Activated CD4-positive, CD25-positive, alpha-beta regulatory T cell treated with anti-CD3 and anti-CD28 coated beads, Interleukin-2, amount 50 U/mL, for 24 hours (primary cell): ENCODE results near the gene NPNT.

Experiments
- ATAC-seq, 2 donors: fragments of 150-1000 bp; cut with Tn5 transposase; one replicate each; pipeline ENCODE4 v1.10.0; 2021; ENCODE audit warnings: mild to moderate bottlenecking in 1 of 2, moderate library complexity in 1 of 2

The NPNT gene

GRCh38 chr4:105917171-105917685, 22.0 kb downstream of the NPNT start:
- no peak for ATAC-seq

- ATAC-seq: no peak
These were observed 26.0 kb downstream of the NPNT start for GRCh38 chr4:105921301-105921700.

GRCh38 chr4:105923497-105924238, 28.4 kb downstream of the NPNT start:
- no peak for ATAC-seq

- no peak for ATAC-seq
These were observed 29.1 kb downstream of the NPNT start for GRCh38 chr4:105924341-105924740.

- ATAC-seq: no peak
These were observed 35.4 kb downstream of the NPNT start for GRCh38 chr4:105930698-105931097.

GRCh38 chr4:105933083-105933482, 37.8 kb downstream of the NPNT start:
- ATAC-seq: no peak

GRCh38 chr4:105934386-105934785, 39.1 kb downstream of the NPNT start:
- no peak for ATAC-seq

GRCh38 chr4:105936901-105937300, 41.6 kb downstream of the NPNT start:
- no peak for ATAC-seq

- no peak for ATAC-seq
These were observed 42.5 kb downstream of the NPNT start for GRCh38 chr4:105937759-105938158.

GRCh38 chr4:105943234-105943633, 48.0 kb downstream of the NPNT start:
- ATAC-seq: no peak

GRCh38 chr4:105944540-105944939, 49.3 kb downstream of the NPNT start:
- no peak for ATAC-seq

- ATAC-seq: no peak
These were observed 51.5 kb downstream of the NPNT start for GRCh38 chr4:105946771-105947170.

GRCh38 chr4:105950701-105951100, 55.4 kb downstream of the NPNT start:
- no peak for ATAC-seq

GRCh38 chr4:105951198-105951597, 55.9 kb downstream of the NPNT start:
- ATAC-seq: no peak

GRCh38 chr4:105952591-105952990, 57.3 kb downstream of the NPNT start:
- no peak for ATAC-seq

GRCh38 chr4:105956569-105956968, 61.3 kb downstream of the NPNT start:
- no peak for ATAC-seq

GRCh38 chr4:105957680-105958079, 62.4 kb downstream of the NPNT start:
- no peak for ATAC-seq

GRCh38 chr4:105963461-105964400, 68.5 kb downstream of the NPNT start:
- ATAC-seq: no peak

GRCh38 chr4:105965183-105965800, 70.0 kb downstream of the NPNT start:
- ATAC-seq: no peak

GRCh38 chr4:105966051-105966450, 70.8 kb downstream of the NPNT start:
- no peak for ATAC-seq

GRCh38 chr4:105967058-105967658, 71.9 kb downstream of the NPNT start:
- ATAC-seq: no peak

- no peak for ATAC-seq
These were observed 74.3 kb downstream of the NPNT start for GRCh38 chr4:105969575-105969974.

GRCh38 chr4:105970371-105970770, 75.1 kb downstream of the NPNT start:
- no peak for ATAC-seq
